Fibroblast of skin of left quadriceps (primary cell): Measurements from ENCODE around the gene BIRC3.
"Not testable (repeated sequence)": the region's sequence is repeated elsewhere in the genome, so short reads cannot be mapped to it uniquely, and the experiment has no call there.

ENCODE experiments used
- DNase-seq, 2 experiments: peaks; one replicate each; pipeline ENCODE4 v3.0.0-alpha.2; 2013; ENCODE audit warnings: low read depth in 2 of 2

BIRC3 gene

GRCh38 chr11:102295045-102295444, 22.2 kb upstream of the BIRC3 start:
- DNase-seq = no peak

GRCh38 chr11:102296757-102297156, 20.5 kb upstream of the BIRC3 start:
- DNase-seq = not testable (repeated sequence)

GRCh38 chr11:102300837-102301236, 16.4 kb upstream of the BIRC3 start:
- not testable (repeated sequence) for DNase-seq

GRCh38 chr11:102302241-102302640, 15.0 kb upstream of the BIRC3 start:
- DNase-seq = no peak

- DNase-seq = no peak
Observed at GRCh38 chr11:102304686-102305085, 12.6 kb upstream of the BIRC3 start.

GRCh38 chr11:102305352-102306047, 11.8 kb upstream of the BIRC3 start:
- no peak for DNase-seq

- no peak for DNase-seq
Observed at GRCh38 chr11:102306048-102306597, 11.2 kb upstream of the BIRC3 start.

GRCh38 chr11:102306817-102307726, 10.2 kb upstream of the BIRC3 start:
- DNase-seq = no peak

- no peak for DNase-seq
Observed at GRCh38 chr11:102307727-102308038, 9.6 kb upstream of the BIRC3 start.

GRCh38 chr11:102309621-102310541, 7.4 kb upstream of the BIRC3 start:
- peak; percentile 37 to 44 for DNase-seq

- no peak for DNase-seq
Observed at GRCh38 chr11:102312667-102313066, 4.6 kb upstream of the BIRC3 start.

GRCh38 chr11:102313238-102313940, 3.9 kb upstream of the BIRC3 start:
- no peak for DNase-seq

GRCh38 chr11:102314784-102315183, 2.5 kb upstream of the BIRC3 start:
- DNase-seq = no peak

GRCh38 chr11:102316346-102316904, 859 bp upstream of the BIRC3 start:
- no peak for DNase-seq

GRCh38 chr11:102317768-102318103, 452 bp downstream of the BIRC3 start:
- DNase-seq = no peak

- no peak for DNase-seq
Observed at GRCh38 chr11:102318469-102318868, 1.2 kb downstream of the BIRC3 start.

- DNase-seq = no peak
Observed at GRCh38 chr11:102319544-102319943, 2.3 kb downstream of the BIRC3 start.

GRCh38 chr11:102320188-102320587, 2.9 kb downstream of the BIRC3 start:
- DNase-seq = no peak

- no peak for DNase-seq
Observed at GRCh38 chr11:102320679-102321078, 3.4 kb downstream of the BIRC3 start.

GRCh38 chr11:102322560-102322959, 5.3 kb downstream of the BIRC3 start:
- no peak for DNase-seq
